IMR-90 (cell line): ENCODE results near the gene NDUFS5. TPM values are rescaled to one million over a fixed set of nuclear protein-coding genes. Genes with fewer than 3 reads are reported as not detected.

Experiments
- ATAC-seq: fragments of 200-7000 bp; cut with Tn5 transposase; 2 replicates; pipeline ENCODE4 v1.9.1; 2020; ENCODE audit warnings: low read depth, mild to moderate bottlenecking, moderate library complexity
- Bru-seq: library from RNA; stranded (reverse); fragments of 400-500 nt; gene quantifications from one replicate; lab custom pipeline; 2021; lab: Mats Ljungman, UMichigan
- BruChase-seq, 2 experiments: library from RNA; stranded (reverse); fragments of 400-500 nt; gene quantifications; one replicate each; lab custom pipeline; 2021; lab: Mats Ljungman, UMichigan
- BruUV-seq: library from RNA; stranded (reverse); fragments of 400-500 nt; replicated peaks from 2 replicates; lab custom pipeline; 2021; lab: Mats Ljungman, UMichigan
- CTCF ChIA-PET: fragments of 300-600 bp; formaldehyde crosslinking; extraction: SDS; loops from one replicate; lab custom pipeline; 2021; ENCODE audit warnings: antibody characterized with exemption; lab: Yijun Ruan, JAX
- POLR2A ChIA-PET: fragments of 300-600 bp; sonication (Branson Sonifier 250); formaldehyde crosslinking; loops from one replicate; lab custom pipeline; 2022; ENCODE audit warnings: antibody characterized with exemption; ENCODE audit not compliant: unreplicated experiment; lab: Charles Lee
- DNase-seq: peaks from one replicate; pipeline ENCODE4 v3.0.0; 2013
- H2AFZ ChIP-seq: replicated peaks from 2 replicates; pipeline ENCODE3; 2013; ENCODE audit warnings: low read length, mild to moderate bottlenecking; ENCODE audit not compliant: poor library complexity
- H2AK5ac ChIP-seq: 2 replicates; pipeline ENCODE4 v1.6.1; 2013; ENCODE audit warnings: low read depth, low read length, inconsistent platforms
- H2AK9ac ChIP-seq: replicated peaks from 2 replicates; pipeline ENCODE3; 2013; ENCODE audit warnings: mild to moderate bottlenecking, low read depth, low read length, moderate library complexity; ENCODE audit not compliant: poor library complexity
- H2BK120ac ChIP-seq: 2 replicates; pipeline ENCODE4 v1.6.1; 2013; ENCODE audit warnings: low read depth, low read length, inconsistent platforms
- H2BK15ac ChIP-seq: 3 replicates; pipeline ENCODE4 v1.6.1; 2013; ENCODE audit warnings: low read depth, low read length, inconsistent platforms
- H2BK20ac ChIP-seq: 2 replicates; pipeline ENCODE4 v1.6.1; 2013; ENCODE audit warnings: low read depth, mild to moderate bottlenecking, inconsistent platforms, low read length, moderate library complexity
- H2BK5ac ChIP-seq: 2 replicates; pipeline ENCODE4 v1.6.1; 2013; ENCODE audit warnings: mild to moderate bottlenecking, low read depth, low read length, inconsistent platforms; ENCODE audit not compliant: poor library complexity, severe bottlenecking
- H3K14ac ChIP-seq: replicated peaks from 2 replicates; pipeline ENCODE4 v1.6.1; 2013; ENCODE audit warnings: low read depth, low read length, inconsistent platforms
- H3K18ac ChIP-seq: 2 replicates; pipeline ENCODE4 v1.6.1; 2013; ENCODE audit warnings: low read depth, low read length, control low read depth
- H3K23ac ChIP-seq: 2 replicates; pipeline ENCODE4 v1.6.1; 2013; ENCODE audit warnings: low read depth, low read length, inconsistent platforms
- H3K27ac ChIP-seq: 2 replicates; pipeline ENCODE4 v1.5.1; 2013; ENCODE audit warnings: mild to moderate bottlenecking, control low read depth, low read length; ENCODE audit not compliant: insufficient read depth
- H3K27me3 ChIP-seq: 2 replicates; pipeline ENCODE4 v1.6.1; 2013; ENCODE audit warnings: low read length; ENCODE audit not compliant: control insufficient read depth, insufficient read depth
- H3K36me3 ChIP-seq: 2 replicates; pipeline ENCODE4 v1.6.1; 2013; ENCODE audit warnings: low read length, mixed read lengths; ENCODE audit not compliant: control insufficient read depth, insufficient read depth
- H3K4ac ChIP-seq: 2 replicates; pipeline ENCODE4 v1.6.1; 2013; ENCODE audit warnings: low read depth, low read length, inconsistent platforms
- H3K4me1 ChIP-seq: 2 replicates; pipeline ENCODE4 v1.6.1; 2013; ENCODE audit warnings: low read length, mixed read lengths; ENCODE audit not compliant: control insufficient read depth, insufficient read depth
- H3K4me2 ChIP-seq: 2 replicates; pipeline ENCODE4 v1.6.1; 2013; ENCODE audit warnings: low read depth, mild to moderate bottlenecking, control low read depth, low read length, moderate library complexity
- H3K4me3 ChIP-seq: 2 replicates; pipeline ENCODE4 v1.5.1; 2013; ENCODE audit warnings: low read depth, mild to moderate bottlenecking, control low read depth, low read length, moderate library complexity; ENCODE audit not compliant: insufficient read depth
- H3K56ac ChIP-seq: 2 replicates; pipeline ENCODE4 v1.6.1; 2013; ENCODE audit warnings: low read length, inconsistent platforms; ENCODE audit not compliant: insufficient read depth; ENCODE audit errors: extremely low read depth
- H3K79me1 ChIP-seq, 2 experiments: 2 replicates each; pipeline ENCODE4 v1.6.1; 2013; ENCODE audit warnings: low read length in 2 of 2, inconsistent platforms in 1 of 2, low read depth in 1 of 2
- H3K9ac ChIP-seq: 2 replicates; pipeline ENCODE4 v1.6.1; 2013; ENCODE audit warnings: low read depth, low read length, control low read depth
- H3K9me1 ChIP-seq: 2 replicates; pipeline ENCODE4 v1.6.1; 2013; ENCODE audit warnings: low read length, inconsistent platforms; ENCODE audit not compliant: insufficient read depth
- H3K9me3 ChIP-seq: 2 replicates; pipeline ENCODE4 v1.6.1; 2013; ENCODE audit warnings: low read length; ENCODE audit not compliant: control insufficient read depth, insufficient read depth
- H4K20me1 ChIP-seq: 2 replicates; pipeline ENCODE4 v1.6.1; 2013; ENCODE audit warnings: low read length, inconsistent platforms; ENCODE audit not compliant: insufficient read depth
- H4K5ac ChIP-seq: 2 replicates; pipeline ENCODE4 v1.6.1; 2013; ENCODE audit warnings: mild to moderate bottlenecking, low read depth, low read length, control low read depth
- H4K8ac ChIP-seq, 2 experiments: 2 replicates each; pipeline ENCODE4 v1.6.1; 2013; ENCODE audit warnings: low read depth in 2 of 2, low read length in 2 of 2, control low read depth in 1 of 2, inconsistent platforms in 1 of 2
- H4K91ac ChIP-seq: 2 replicates; pipeline ENCODE4 v1.6.1; 2013; ENCODE audit warnings: low read depth, low read length, inconsistent platforms; ENCODE audit not compliant: insufficient read depth
- CTCF ChIP-seq: conservative IDR thresholded peaks from 2 replicates; pipeline ENCODE4 v1.5.1; 2012; ENCODE audit warnings: mild to moderate bottlenecking, low read depth, low read length, improper control_type of control experiment
- MXI1 ChIP-seq: IDR thresholded peaks from 2 replicates; pipeline ENCODE4 v1.6.1; 2012; ENCODE audit warnings: low read depth, mild to moderate bottlenecking, low read length, moderate library complexity, borderline replicate concordance
- RAD21 ChIP-seq: IDR thresholded peaks from 2 replicates; pipeline ENCODE4 v1.6.1; 2012; ENCODE audit warnings: low read length, improper control_type of control experiment
- RCOR1 ChIP-seq: IDR thresholded peaks from 2 replicates; pipeline ENCODE4 v1.6.1; 2012; ENCODE audit warnings: mild to moderate bottlenecking, low read length, improper control_type of control experiment; ENCODE audit not compliant: insufficient replicate concordance
- RFX5 ChIP-seq: IDR thresholded peaks from 2 replicates; pipeline ENCODE4 v1.8.0; 2012; ENCODE audit warnings: low read depth, mild to moderate bottlenecking, low read length, moderate library complexity
- SMC3 ChIP-seq: fragments of 150-350 bp; IDR thresholded peaks from 2 replicates; pipeline ENCODE4 v1.6.1; 2016; ENCODE audit warnings: low read depth, mild to moderate bottlenecking, antibody characterized with exemption, low read length, moderate library complexity
- USF2 ChIP-seq: fragments of 150-350 bp; IDR thresholded peaks from 2 replicates; pipeline ENCODE4 v1.6.1; 2017; ENCODE audit warnings: mild to moderate bottlenecking, antibody characterized with exemption, low read length, low read depth
- WGBS, 2 experiments: methylation state at CpG; one replicate each; pipeline versions ENCODE4 v1.1.5 to v1.1.7; 2013; ENCODE audit warnings: missing lambda C conversion rate in 2 of 2; ENCODE audit not compliant: insufficient read length in 1 of 2; ENCODE audit errors: extremely low coverage in 2 of 2; 5-methylcytosine and 5-hydroxymethylcytosine counted together
- dilution Hi-C: fragments of 300-500 bp; cut with HindIII; formaldehyde crosslinking; loops from one replicate; pipeline ENCODE4 v1.14.3; 2018; ENCODE audit warnings: low sequenced_read_pairs; ENCODE audit not compliant: unreplicated experiment
- in situ Hi-C: fragments of 300-500 bp; cut with MboI; formaldehyde crosslinking; loops from 3 replicates; pipeline ENCODE4 v1.14.3; 2019; ENCODE audit warnings: low sequenced_read_pairs, inconsistent platforms, mixed read lengths
- intact Hi-C: fragments of 100-400 bp; cut with micrococcal nuclease; formaldehyde crosslinking; loops from 2 replicates; pipeline ENCODE4 v1.10.0; 2022
- long read RNA-seq: library from polyadenylated mRNA; unstranded; transcript quantifications from one replicate; pipeline ENCODE4 v2.0.0, GENCODE V29; 2021; ENCODE audit not compliant: unreplicated experiment
- polyA plus RNA-seq, 3 experiments: library from polyadenylated mRNA; depleted of rRNA; stranded (reverse); fragments of >200 nt; gene quantifications; 2 replicates each; pipeline ENCODE4 v1.2.3, GENCODE V29; 2012; ENCODE audit warnings: low replicate concordance in 1 of 3
- total RNA-seq: library from RNA; depleted of rRNA; stranded (reverse); fragments of >200 nt; gene quantifications from 2 replicates; pipeline ENCODE4 v1.2.3, GENCODE V29; 2012; rRNA removed
- TF ChIP-seq, protein P1 (sequence below): fragments of 150-350 bp; IDR thresholded peaks from 2 replicates; pipeline ENCODE4 v1.6.1; 2016; ENCODE audit warnings: low read depth, mild to moderate bottlenecking, low read length, moderate library complexity, borderline replicate concordance

The NDUFS5 gene
- total RNA-seq (645 and 1,415 TPM in 2 replicates), polyA plus RNA-seq (2012; rRNA removed) (934 and 1,092 TPM in 2 replicates), Bru-seq, nascent RNA (percentile 94 among the genes with signal in this experiment), BruChase-seq, experiment 1, labeled RNA remaining after a 6-hour chase (percentile 84 among the genes with signal in this experiment), BruChase-seq, experiment 2, labeled RNA remaining after a 2-hour chase (percentile 73 among the genes with signal in this experiment)
- 334 and 1,229 TPM in 2 replicates for polyA plus RNA-seq (2012; cell fraction: cytosol; rRNA removed)
- 41.9 and 410 TPM in 2 replicates for polyA plus RNA-seq (2012; cell fraction: nucleus; rRNA removed; ENCODE audit: low replicate concordance)
- long read RNA-seq, transcript NDUFS5-201 (3 exons, 544 nt): minor isoform, 64 of 181 reads
- long read RNA-seq, transcript NDUFS5-202 (3 exons, 548 nt): major isoform, 69 of 181 reads
- long read RNA-seq, partial matches to known transcripts: 47 of 181 reads
- long read RNA-seq, other reads (novel, unspliced or antisense): 1 of 181 reads

DNA sequence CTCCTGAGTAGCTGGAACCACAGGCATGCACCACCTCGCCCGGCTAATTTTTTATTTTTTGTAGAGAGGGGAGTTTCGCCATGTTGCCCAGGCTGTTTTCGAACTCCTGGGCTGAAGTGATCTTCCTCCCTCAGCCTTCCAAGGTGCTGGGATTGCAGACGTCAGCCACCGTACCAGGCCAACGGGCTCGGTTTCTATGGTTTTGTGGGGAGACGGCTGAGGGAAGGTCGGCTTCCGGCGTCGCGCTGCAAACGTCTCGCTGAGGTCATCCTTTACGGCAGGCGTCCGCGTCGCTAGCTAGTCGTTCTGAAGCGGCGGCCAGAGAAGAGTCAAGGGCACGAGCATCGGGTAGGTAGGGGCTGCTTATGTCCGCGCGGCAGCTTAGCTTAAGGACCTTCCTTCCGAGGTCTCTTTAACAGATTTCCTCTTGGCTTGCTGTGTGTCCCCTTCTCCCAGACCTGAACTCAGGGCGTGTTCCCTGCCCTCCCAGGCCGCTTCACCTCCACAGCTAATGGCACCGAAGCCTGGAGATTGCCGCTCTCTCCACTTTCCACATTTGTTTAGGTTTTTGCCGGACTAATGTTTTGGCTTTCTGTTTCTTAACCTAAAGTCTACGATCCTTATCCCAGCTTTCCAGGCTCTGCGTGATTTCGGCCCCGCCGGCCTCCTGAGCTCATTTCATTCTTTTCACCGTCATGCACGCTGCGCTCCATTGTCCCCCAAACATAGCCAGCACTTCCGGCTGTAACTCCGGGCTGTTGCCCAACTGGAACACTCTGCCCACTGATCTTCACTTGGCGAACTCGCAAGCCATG is at the start of gene NDUFS5:
Gene NDUFS5 (plus strand): TSS at position 300 of the 815 bp plus-strand sequence. CDS start 2,375 bp downstream, outside the sequence.
- peak within 1 kb of the TSS; percentile 98 for H3K9ac ChIP-seq
- peak within 1 kb of the TSS; percentile 99 for H4K5ac ChIP-seq
- peak within 1 kb of the TSS; percentile 96 for H2AK9ac ChIP-seq
- peaks cover 16% of the 10 kb centered on the region for H3K36me3 ChIP-seq
- peak within 1 kb of the TSS; percentile 98 for H3K14ac ChIP-seq
- H3K23ac ChIP-seq: peak within 1 kb of the TSS; percentile 97
- no peak within 1 kb of the TSS for H2BK20ac ChIP-seq
- ATAC-seq: peak; percentile 93
- peak; percentile 95 for DNase-seq
- H2AFZ ChIP-seq: peak within 1 kb of the TSS; percentile 93
- intact Hi-C loops: loop anchor here (1.0 to 5.0 kb wide), 3 partner anchors 66 to 167 kb away; partner anchors contain the start of genes MYCBP and RRAGC
- H3K4me3 ChIP-seq: peak within 1 kb of the TSS; percentile 75
- TSS peak; percentile 81 for BruUV-seq
- peak within 1 kb of the TSS; percentile 82 for H3K18ac ChIP-seq
- H3K27ac ChIP-seq: peak within 1 kb of the TSS; percentile 93
- peaks cover 15% of the 10 kb centered on the region; the same call in 1 of the 2 replicates for H4K20me1 ChIP-seq
- peaks cover 3% of the 10 kb centered on the region for H3K4me1 ChIP-seq
- peak within 1 kb of the TSS; percentile 70 for H2BK5ac ChIP-seq
- no peaks in the 10 kb centered on the region for H3K27me3 ChIP-seq
- H4K8ac ChIP-seq: peak within 1 kb of the TSS; percentile 99 to 100
- peak within 1 kb of the TSS; percentile 93 for H3K56ac ChIP-seq
- dilution Hi-C loops: no loop called here
- in situ Hi-C loops: no loop called here
- peaks cover 14 to 43% of the 10 kb centered on the region in 2 experiments for H3K79me1 ChIP-seq
- H2BK120ac ChIP-seq: peak within 1 kb of the TSS; percentile 55; the same call in 1 of the 2 replicates
- peak within 1 kb of the TSS; percentile 96 for H3K4me2 ChIP-seq
- peak within 1 kb of the TSS; percentile 97 for H3K4ac ChIP-seq
- H4K91ac ChIP-seq: peak within 1 kb of the TSS; percentile 88
- CTCF ChIA-PET: no interaction called here
- H2BK15ac ChIP-seq: peak within 1 kb of the TSS; percentile 18; the same call in 1 of the 3 replicates
- H3K9me1 ChIP-seq: peaks cover 6% of the 10 kb centered on the region
- peak within 1 kb of the TSS; percentile 97 for H2AK5ac ChIP-seq
- H3K9me3 ChIP-seq: no peaks in the 10 kb centered on the region
- POLR2A ChIA-PET: interaction anchor here (0.5 to 1.0 kb wide), 2 partner anchors 36 to 42 kb away, joined by 3 to 4 read pairs; no protein-coding TSS in a partner anchor
- 2% methylated on average over 18 of the region's 47 CpGs; no CpG with 5 or more reads in 1 of the 2 experiments for WGBS, 2 experiments
- 0 out of 2 replicates have a peak, but pooled peaks have one; percentile 1 for TF ChIP-seq SMC3
- TF ChIP-seq RAD21: 0 out of 2 replicates have a peak, but pooled peaks have one; percentile 16
- peak; percentile 33; the same call in 1 of the 2 replicates for TF ChIP-seq MXI1
- 0 out of 2 replicates have a peak, but pooled peaks have one; percentile 25 for TF ChIP-seq RFX5
- TF ChIP-seq CTCF: no peak
- TF ChIP-seq, protein P1, sequence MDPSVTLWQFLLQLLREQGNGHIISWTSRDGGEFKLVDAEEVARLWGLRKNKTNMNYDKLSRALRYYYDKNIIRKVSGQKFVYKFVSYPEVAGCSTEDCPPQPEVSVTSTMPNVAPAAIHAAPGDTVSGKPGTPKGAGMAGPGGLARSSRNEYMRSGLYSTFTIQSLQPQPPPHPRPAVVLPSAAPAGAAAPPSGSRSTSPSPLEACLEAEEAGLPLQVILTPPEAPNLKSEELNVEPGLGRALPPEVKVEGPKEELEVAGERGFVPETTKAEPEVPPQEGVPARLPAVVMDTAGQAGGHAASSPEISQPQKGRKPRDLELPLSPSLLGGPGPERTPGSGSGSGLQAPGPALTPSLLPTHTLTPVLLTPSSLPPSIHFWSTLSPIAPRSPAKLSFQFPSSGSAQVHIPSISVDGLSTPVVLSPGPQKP: peak; percentile 100
- TF ChIP-seq RCOR1: peak; percentile 66
- TF ChIP-seq USF2: peak; percentile 4; the same call in 1 of the 2 replicates
